ENCODE measurements around the gene RPAP2. TPM values are rescaled to one million over a fixed set of nuclear protein-coding genes. Genes with fewer than 3 reads are reported as not detected.

The RPAP2 gene
- total RNA-seq, 4 donors from 2014 or later, result 5.8 to 13.0 (median 10.3) TPM

DNA sequence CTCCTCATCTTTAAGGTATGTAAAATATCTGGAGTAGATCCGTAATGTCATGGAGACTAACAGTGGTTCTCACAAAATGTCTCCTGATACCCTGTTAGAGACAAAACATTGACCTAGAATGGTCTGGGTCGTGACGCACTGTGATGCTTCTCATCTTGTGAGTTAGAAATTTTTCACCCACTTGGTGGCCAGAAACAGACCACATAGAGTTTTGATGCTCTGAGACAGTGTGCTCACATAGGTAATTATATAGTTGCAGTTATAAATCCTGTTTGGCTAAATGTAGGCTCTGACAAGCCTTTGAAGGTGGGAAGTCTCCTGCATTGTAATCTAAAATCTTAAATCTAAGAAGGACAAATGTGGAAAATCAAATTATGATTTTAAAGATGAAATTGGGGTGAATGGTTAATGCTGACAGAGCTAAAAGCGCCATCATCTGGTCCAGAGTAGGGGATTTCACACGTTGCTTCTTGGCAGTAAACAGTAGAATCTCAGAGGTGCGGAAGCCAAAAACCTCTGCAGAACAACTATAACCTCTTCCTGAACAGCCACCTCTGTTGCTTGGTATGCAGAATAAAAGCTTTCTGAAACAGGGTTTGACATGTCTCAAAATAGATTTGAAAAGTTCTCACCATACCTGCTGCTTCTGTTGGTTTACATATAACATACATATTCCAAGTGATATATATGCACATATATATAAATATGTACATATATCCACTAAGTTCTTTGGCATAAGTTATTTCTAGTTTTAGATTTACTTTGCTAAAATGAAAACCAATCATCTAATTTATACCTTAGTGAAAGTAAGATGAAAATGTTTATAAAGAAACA lies 17.1 kb downstream of the RPAP2 start:
- Histone ChIP-seq H3K4me3 (no peak overlapping the region), H3K4me1 (no peaks in the 10 kb centered on the region), H3K9me3 (no peaks in the 10 kb centered on the region), H3K27me3 (no peaks in the 10 kb centered on the region), H3K27ac (peak overlapping the region; percentile 11 to 49 (median 29)), H3K36me3 (peaks cover 0 to 8% (median 0%) of the 10 kb centered on the region in 3 donors)
- DNase-seq, result peak in 1 of 3 donors; percentile 70
- TF ChIP-seq, protein P1, sequence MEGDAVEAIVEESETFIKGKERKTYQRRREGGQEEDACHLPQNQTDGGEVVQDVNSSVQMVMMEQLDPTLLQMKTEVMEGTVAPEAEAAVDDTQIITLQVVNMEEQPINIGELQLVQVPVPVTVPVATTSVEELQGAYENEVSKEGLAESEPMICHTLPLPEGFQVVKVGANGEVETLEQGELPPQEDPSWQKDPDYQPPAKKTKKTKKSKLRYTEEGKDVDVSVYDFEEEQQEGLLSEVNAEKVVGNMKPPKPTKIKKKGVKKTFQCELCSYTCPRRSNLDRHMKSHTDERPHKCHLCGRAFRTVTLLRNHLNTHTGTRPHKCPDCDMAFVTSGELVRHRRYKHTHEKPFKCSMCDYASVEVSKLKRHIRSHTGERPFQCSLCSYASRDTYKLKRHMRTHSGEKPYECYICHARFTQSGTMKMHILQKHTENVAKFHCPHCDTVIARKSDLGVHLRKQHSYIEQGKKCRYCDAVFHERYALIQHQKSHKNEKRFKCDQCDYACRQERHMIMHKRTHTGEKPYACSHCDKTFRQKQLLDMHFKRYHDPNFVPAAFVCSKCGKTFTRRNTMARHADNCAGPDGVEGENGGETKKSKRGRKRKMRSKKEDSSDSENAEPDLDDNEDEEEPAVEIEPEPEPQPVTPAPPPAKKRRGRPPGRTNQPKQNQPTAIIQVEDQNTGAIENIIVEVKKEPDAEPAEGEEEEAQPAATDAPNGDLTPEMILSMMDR (IDR thresholded peaks at IDR 0.05), result no peak
- TF ChIP-seq POLR2A (IDR thresholded peaks at IDR 0.05), result no peak

DNA sequence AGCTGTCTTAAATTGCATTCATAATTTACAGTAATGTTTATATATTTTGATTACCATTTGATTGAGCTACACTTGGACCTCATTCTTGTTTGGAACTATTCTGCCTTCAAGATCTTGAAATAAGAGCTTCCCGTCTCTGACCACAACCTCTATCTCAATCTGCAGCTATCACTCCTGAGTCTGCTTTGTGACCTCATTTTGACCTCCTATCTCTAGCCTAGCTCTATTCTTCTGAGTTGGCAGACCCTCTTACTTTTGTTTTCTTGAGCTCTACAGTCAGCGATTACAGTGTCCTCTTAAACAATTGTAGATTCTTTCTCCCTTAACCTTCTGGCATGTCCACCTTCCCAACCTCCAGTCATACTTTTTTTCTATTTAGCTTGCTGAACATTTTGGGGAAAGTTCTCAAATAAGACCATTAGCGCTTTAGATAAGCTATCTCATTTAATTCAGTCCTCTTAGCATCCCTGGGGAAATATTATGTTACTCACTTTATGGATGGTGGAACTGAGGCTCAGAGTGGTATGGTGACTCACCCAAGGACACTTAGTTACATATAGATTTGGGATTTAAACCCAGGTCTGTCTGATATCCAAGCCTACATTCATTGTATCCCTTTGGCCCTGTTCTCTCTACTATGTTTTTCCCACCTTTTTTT lies 19.1 kb downstream of the RPAP2 start:
- Histone ChIP-seq H3K4me3 (no peak overlapping the region), H3K27ac (peak overlapping the region in 1 of 4 donors; percentile 40), H3K9me3 (no peaks in the 10 kb centered on the region), H3K36me3 (peaks cover 0 to 13% (median 0%) of the 10 kb centered on the region in 3 donors), H3K4me1 (no peaks in the 10 kb centered on the region), H3K27me3 (no peaks in the 10 kb centered on the region)
- DNase-seq, result no peak
- TF ChIP-seq, protein P1 (IDR thresholded peaks at IDR 0.05), result no peak
- TF ChIP-seq POLR2A (IDR thresholded peaks at IDR 0.05), result no peak

DNA sequence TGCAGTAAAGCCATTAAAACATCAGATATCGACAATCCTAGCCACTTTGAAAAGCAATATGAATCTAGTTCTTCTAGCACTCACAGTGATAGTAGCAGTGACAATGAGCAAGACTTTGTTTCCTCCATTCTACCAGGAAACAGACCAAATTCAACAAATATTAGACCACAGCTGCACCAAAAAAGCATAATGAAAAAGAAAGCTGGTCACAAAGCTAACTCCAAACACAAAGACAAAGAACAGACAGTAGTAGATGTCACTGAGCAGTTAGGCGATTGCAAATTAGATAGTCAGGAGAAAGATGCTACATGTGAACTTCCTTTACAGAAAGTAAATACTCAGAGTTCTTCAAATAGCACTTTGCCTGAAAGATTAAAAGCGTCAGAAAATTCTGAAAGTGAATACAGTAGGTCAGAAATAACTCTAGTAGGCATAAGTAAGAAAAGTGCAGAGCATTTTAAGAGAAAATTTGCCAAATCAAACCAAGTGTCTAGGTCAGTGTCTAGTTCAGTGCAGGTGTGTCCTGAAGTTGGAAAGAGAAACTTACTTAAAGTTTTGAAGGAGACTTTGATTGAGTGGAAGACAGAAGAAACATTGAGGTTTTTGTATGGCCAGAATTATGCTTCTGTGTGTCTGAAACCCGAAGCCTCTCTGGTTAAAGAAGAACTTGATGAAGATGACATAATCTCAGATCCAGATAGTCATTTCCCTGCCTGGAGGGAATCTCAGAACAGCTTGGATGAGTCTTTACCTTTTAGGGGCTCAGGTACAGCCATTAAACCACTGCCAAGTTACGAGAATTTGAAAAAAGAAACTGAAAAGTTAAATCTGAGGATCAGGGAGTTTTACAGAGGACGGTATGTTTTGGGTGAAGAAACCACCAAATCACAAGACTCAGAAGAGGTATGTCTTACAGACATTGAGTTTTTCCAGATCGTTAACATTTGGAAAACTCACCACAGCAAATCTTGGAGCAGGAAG lies 24.9 kb downstream of the RPAP2 start:
- no peak for DNase-seq
- no peak overlapping the region for H3K4me3 ChIP-seq
- H3K36me3 ChIP-seq, result peaks cover 0 to 31% (median 0%) of the 10 kb centered on the region in 3 donors
- no peaks in the 10 kb centered on the region for H3K27me3 ChIP-seq
- no peak for TF ChIP-seq POLR2A (IDR thresholded peaks at IDR 0.05)
- TF ChIP-seq, protein P1 (IDR thresholded peaks at IDR 0.05), result no peak
- H3K9me3 ChIP-seq, result peaks cover 0 to 6% (median 2%) of the 10 kb centered on the region in 4 donors
- H3K27ac ChIP-seq, result peak overlapping the region in 2 of 4 donors; percentile 9 to 29
- H3K4me1 ChIP-seq, result no peaks in the 10 kb centered on the region

DNA sequence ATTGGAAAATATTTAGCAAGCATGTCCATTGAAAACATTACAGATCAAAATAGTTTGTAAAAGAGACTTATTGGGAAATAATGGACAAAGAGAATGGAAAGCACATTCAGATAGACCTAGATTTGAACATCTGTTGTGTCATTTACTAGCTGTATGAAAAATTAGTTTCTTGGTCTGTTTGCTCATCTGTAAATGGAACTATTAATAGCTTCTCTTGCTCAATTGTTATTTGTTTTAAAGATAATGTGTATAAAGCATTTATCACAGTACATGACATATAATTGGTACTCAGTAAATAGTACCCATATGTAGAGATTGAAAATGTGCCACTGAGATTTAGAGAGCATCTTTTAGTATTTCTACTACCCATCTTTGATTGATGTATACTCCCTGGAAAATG lies 25.9 kb downstream of the RPAP2 start:
- no peak overlapping the region for H3K4me3 ChIP-seq
- H3K4me1 ChIP-seq, result no peaks in the 10 kb centered on the region
- TF ChIP-seq POLR2A (IDR thresholded peaks at IDR 0.05), result no peak
- TF ChIP-seq, protein P1 (IDR thresholded peaks at IDR 0.05), result no peak
- H3K36me3 ChIP-seq, result peaks cover 0 to 31% (median 0%) of the 10 kb centered on the region in 3 donors
- H3K27ac ChIP-seq, result peak overlapping the region in 1 of 4 donors; percentile 21
- H3K9me3 ChIP-seq, result peaks cover 0 to 6% (median 2%) of the 10 kb centered on the region in 4 donors
- DNase-seq, result no peak
- H3K27me3 ChIP-seq, result no peaks in the 10 kb centered on the region

DNA sequence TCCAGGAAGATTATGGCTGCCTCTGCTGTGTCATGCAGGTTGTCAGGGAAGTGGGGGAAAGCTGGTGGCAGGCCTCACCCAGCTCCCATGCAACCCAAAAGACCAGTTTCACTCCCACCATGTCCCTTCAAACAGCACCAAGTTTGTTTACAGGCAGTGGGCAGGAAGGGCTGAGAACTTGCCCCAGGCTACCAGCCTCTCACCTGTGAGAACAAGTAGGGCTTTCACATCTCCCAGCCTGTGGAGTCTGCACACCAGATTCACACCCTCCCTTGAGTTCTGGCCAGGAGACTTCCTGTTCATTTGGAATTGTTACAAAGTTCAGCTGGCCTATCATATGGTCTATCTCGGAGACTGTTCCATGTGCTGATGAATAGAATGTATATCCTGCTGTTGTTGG lies 27.8 kb downstream of the RPAP2 start:
- peaks cover 0 to 6% (median 2%) of the 10 kb centered on the region in 4 donors for H3K9me3 ChIP-seq
- no peaks in the 10 kb centered on the region for H3K27me3 ChIP-seq
- H3K4me3 ChIP-seq, result no peak overlapping the region
- H3K27ac ChIP-seq, result no peak overlapping the region
- no peak for TF ChIP-seq POLR2A (IDR thresholded peaks at IDR 0.05)
- TF ChIP-seq, protein P1 (IDR thresholded peaks at IDR 0.05), result no peak
- no peaks in the 10 kb centered on the region for H3K4me1 ChIP-seq
- H3K36me3 ChIP-seq, result peaks cover 0 to 23% (median 0%) of the 10 kb centered on the region in 3 donors
- DNase-seq, result no peak

Data from Peyer's patch (tissue), 4 donors.